Neural cell (in vitro differentiated cells): ENCODE data around the gene OR2V1. TPM values are rescaled to one million over a fixed set of nuclear protein-coding genes. Genes with fewer than 3 reads are reported as not detected.

Experiments used
- H2AFZ ChIP-seq: fragments of 200-600, 300-800 bp; sonication (generic), shearing (Covaris generic); 2 replicates; pipeline ENCODE4 v1.6.0; 2014; ENCODE audit warnings: low read depth, mild to moderate bottlenecking, antibody characterized with exemption, low read length, moderate library complexity
- H3F3A ChIP-seq: fragments of 200-600 bp; shearing (Covaris generic); 2 replicates; pipeline ENCODE4 v1.6.1; 2016; ENCODE audit warnings: mild to moderate bottlenecking, moderate library complexity, mixed read lengths, antibody characterized with exemption, low read length; ENCODE audit not compliant: insufficient read depth, poor library complexity, severe bottlenecking
- H3K27ac ChIP-seq: fragments of 200-600, 300-800 bp; sonication (generic), shearing (Covaris generic); 2 replicates; pipeline ENCODE4 v1.5.1; 2014; ENCODE audit warnings: mild to moderate bottlenecking, low read length, moderate library complexity
- H3K27me3 ChIP-seq: fragments of 300-800, 200-600 bp; sonication (generic), shearing (Covaris generic); 2 replicates; pipeline ENCODE4 v1.6.0; 2014; ENCODE audit warnings: mild to moderate bottlenecking, low read depth, low read length, moderate library complexity; ENCODE audit not compliant: insufficient read depth
- H3K36me3 ChIP-seq: fragments of 300-800, 200-600 bp; sonication (generic), shearing (Covaris generic); 2 replicates; pipeline ENCODE4 v1.5.1; 2014; ENCODE audit warnings: mild to moderate bottlenecking, antibody characterized with exemption, low read length, moderate library complexity; ENCODE audit not compliant: insufficient read depth
- H3K4me2 ChIP-seq: fragments of 300-800, 200-600 bp; sonication (generic), shearing (Covaris generic); 2 replicates; pipeline ENCODE4 v1.6.0; 2014; ENCODE audit warnings: mild to moderate bottlenecking, low read length
- H3K4me3 ChIP-seq: fragments of 300-800, 200-600 bp; sonication (generic), shearing (Covaris generic); 2 replicates; pipeline ENCODE4 v1.5.1; 2014; ENCODE audit warnings: mild to moderate bottlenecking, low read length, moderate library complexity
- H3K79me2 ChIP-seq: fragments of 200-600 bp; shearing (Covaris generic); replicated peaks from 2 replicates; pipeline ENCODE4 v1.6.0; 2014; ENCODE audit warnings: mild to moderate bottlenecking, low read length, moderate library complexity; ENCODE audit not compliant: insufficient read depth
- H3K9ac ChIP-seq: fragments of 300-800, 200-600 bp; sonication (generic), shearing (Covaris generic); 2 replicates; pipeline ENCODE4 v1.6.1; 2016; ENCODE audit warnings: mild to moderate bottlenecking, low read length, mixed read lengths
- H3K9me2 ChIP-seq: fragments of 200-600 bp; shearing (Covaris generic); 2 replicates; pipeline ENCODE4 v1.6.1; 2016; ENCODE audit warnings: mild to moderate bottlenecking, low read length, mixed read lengths; ENCODE audit not compliant: insufficient read depth
- H3K9me3 ChIP-seq: fragments of 200-600, 300-800 bp; sonication (generic), shearing (Covaris generic); 2 replicates; pipeline ENCODE4 v1.6.1; 2016; ENCODE audit warnings: mild to moderate bottlenecking, mixed run types, low read length, moderate library complexity, mixed read lengths
- H4K20me1 ChIP-seq: fragments of 200-600 bp; shearing (Covaris generic); 2 replicates; pipeline ENCODE4 v1.6.1; 2016; ENCODE audit warnings: mild to moderate bottlenecking, mixed run types; ENCODE audit not compliant: insufficient read depth
- CTCF ChIP-seq: fragments of 450-650 bp; IDR thresholded peaks from 2 replicates; pipeline ENCODE4 v1.5.1; 2014; ENCODE audit warnings: antibody characterized with exemption, mild to moderate bottlenecking, moderate library complexity; ENCODE audit not compliant: poor library complexity, severe bottlenecking
- EP300 ChIP-seq: fragments of 450-650 bp; conservative IDR thresholded peaks from 2 replicates; pipeline ENCODE4 v1.6.1; 2014; ENCODE audit warnings: antibody characterized with exemption, mild to moderate bottlenecking, moderate library complexity; ENCODE audit not compliant: poor library complexity, severe bottlenecking
- EZH2 ChIP-seq: fragments of 200-600, 300-800 bp; shearing (Covaris generic), sonication (generic); IDR thresholded peaks from 2 replicates; pipeline ENCODE4 v1.6.1; 2014; ENCODE audit warnings: antibody characterized with exemption, low read length, borderline replicate concordance, mild to moderate bottlenecking; ENCODE audit not compliant: insufficient read depth, poor library complexity, severe bottlenecking
- MXI1 ChIP-seq: fragments of 450-650 bp; conservative IDR thresholded peaks from 2 replicates; pipeline ENCODE4 v1.6.1; 2014; ENCODE audit warnings: antibody characterized with exemption, mild to moderate bottlenecking; ENCODE audit not compliant: poor library complexity, severe bottlenecking
- POLR2AphosphoS5 ChIP-seq: IDR thresholded peaks from 2 replicates; pipeline ENCODE4 v1.6.1; 2012
- RAD21 ChIP-seq: fragments of 450-650 bp; conservative IDR thresholded peaks from 2 replicates; pipeline ENCODE4 v1.6.1; 2014; ENCODE audit warnings: antibody characterized with exemption, mild to moderate bottlenecking, moderate library complexity
- SMC3 ChIP-seq: fragments of 450-650 bp; conservative IDR thresholded peaks from 2 replicates; pipeline ENCODE4 v1.6.1; 2014; ENCODE audit warnings: antibody characterized with exemption, mild to moderate bottlenecking, moderate library complexity; ENCODE audit not compliant: poor library complexity
- TAF1 ChIP-seq: IDR thresholded peaks from 2 replicates; pipeline ENCODE4 v1.6.1; 2012; ENCODE audit warnings: low read depth
- polyA plus RNA-seq: library from polyadenylated mRNA; depleted of rRNA; stranded (reverse); fragments of >200 nt; gene quantifications from 2 replicates; pipeline ENCODE4 v1.2.3, GENCODE V29; 2014
- TF ChIP-seq, protein P1 (sequence below): IDR thresholded peaks from 2 replicates; pipeline ENCODE4 v1.6.1; 2012; ENCODE audit warnings: borderline replicate concordance

Gene OR2V1
- polyA plus RNA-seq, 1 donor from 2014 or later: not detected

DNA sequence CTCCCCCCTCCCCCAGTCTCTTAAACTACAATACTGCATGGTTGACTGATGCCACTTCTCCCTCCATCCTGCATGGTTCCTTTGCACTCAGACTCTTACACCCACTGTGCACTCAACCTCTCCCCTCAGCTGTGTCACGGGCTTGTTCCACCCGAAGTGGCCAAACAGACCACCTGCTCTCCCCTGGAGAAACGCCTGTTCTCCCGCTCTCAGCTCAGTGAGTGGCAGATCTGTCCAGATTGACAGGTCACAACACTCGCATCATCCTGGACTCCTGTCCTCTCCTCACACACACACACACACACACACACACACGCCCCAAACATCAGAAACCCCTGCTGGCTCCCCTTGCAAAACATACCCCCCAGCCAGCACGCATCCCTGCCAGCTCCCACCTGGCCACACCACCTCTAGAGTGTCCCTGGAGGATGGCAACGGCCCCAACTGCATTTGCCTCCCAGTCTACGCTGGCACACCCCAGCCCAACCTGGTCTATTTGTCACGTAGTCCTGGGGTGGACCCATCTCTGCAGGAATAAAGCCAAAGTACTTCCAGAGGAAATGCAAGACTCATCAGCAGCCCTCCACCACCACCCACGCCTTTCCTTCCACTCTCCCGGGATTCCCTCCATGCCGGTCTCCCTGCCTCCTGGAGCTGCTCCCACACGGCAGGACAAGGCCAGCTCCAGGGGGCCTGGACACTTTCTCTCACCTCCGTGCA lies 2.9 kb downstream of the OR2V1 start:
- Histone ChIP-seq H3K27ac (no peak overlapping the region), H3K4me2 (no peak overlapping the region), H3K9me3 (no peaks in the 10 kb centered on the region), H4K20me1 (no peaks in the 10 kb centered on the region), H3K9ac (no peak overlapping the region), H3K27me3 (no peaks in the 10 kb centered on the region), H3K9me2 (no peaks in the 10 kb centered on the region), H2AFZ (no peak overlapping the region), H3K36me3 (no peaks in the 10 kb centered on the region), H3K4me3 (no peak overlapping the region), H3F3A (no peaks in the 10 kb centered on the region), H3K79me2 (no peaks in the 10 kb centered on the region)
- TF ChIP-seq SMC3 (no peak), TAF1 (no peak)
- TF ChIP-seq, protein P1, sequence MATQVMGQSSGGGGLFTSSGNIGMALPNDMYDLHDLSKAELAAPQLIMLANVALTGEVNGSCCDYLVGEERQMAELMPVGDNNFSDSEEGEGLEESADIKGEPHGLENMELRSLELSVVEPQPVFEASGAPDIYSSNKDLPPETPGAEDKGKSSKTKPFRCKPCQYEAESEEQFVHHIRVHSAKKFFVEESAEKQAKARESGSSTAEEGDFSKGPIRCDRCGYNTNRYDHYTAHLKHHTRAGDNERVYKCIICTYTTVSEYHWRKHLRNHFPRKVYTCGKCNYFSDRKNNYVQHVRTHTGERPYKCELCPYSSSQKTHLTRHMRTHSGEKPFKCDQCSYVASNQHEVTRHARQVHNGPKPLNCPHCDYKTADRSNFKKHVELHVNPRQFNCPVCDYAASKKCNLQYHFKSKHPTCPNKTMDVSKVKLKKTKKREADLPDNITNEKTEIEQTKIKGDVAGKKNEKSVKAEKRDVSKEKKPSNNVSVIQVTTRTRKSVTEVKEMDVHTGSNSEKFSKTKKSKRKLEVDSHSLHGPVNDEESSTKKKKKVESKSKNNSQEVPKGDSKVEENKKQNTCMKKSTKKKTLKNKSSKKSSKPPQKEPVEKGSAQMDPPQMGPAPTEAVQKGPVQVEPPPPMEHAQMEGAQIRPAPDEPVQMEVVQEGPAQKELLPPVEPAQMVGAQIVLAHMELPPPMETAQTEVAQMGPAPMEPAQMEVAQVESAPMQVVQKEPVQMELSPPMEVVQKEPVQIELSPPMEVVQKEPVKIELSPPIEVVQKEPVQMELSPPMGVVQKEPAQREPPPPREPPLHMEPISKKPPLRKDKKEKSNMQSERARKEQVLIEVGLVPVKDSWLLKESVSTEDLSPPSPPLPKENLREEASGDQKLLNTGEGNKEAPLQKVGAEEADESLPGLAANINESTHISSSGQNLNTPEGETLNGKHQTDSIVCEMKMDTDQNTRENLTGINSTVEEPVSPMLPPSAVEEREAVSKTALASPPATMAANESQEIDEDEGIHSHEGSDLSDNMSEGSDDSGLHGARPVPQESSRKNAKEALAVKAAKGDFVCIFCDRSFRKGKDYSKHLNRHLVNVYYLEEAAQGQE: no peak

DNA sequence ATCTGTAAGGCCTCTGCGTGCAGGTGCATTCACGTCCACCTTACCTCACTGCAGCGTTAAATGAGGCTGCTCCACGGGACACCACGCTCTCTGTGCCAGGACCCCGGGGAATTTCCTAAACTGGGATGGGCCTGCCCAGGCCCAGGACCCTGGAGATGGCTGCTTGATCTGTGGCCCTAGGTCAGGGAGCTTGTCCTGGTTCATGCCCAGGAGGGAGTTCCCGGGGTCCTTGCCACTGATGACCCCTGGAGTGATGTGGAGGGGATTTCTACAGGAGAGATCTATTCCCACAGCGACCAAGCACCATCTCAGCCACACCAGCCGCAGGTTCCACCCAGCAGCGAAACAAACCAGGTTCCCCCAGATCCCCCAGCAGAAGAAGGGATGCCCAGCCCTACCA lies 3.5 kb downstream of the OR2V1 start:
- Histone ChIP-seq H3K4me2 (no peak overlapping the region), H3F3A (no peaks in the 10 kb centered on the region), H3K4me3 (no peak overlapping the region), H3K9ac (no peak overlapping the region), H3K27me3 (no peaks in the 10 kb centered on the region), H3K79me2 (no peaks in the 10 kb centered on the region), H3K36me3 (no peaks in the 10 kb centered on the region), H3K27ac (no peak overlapping the region), H3K9me3 (no peaks in the 10 kb centered on the region), H4K20me1 (no peaks in the 10 kb centered on the region), H2AFZ (no peak overlapping the region), H3K9me2 (no peaks in the 10 kb centered on the region)
- TF ChIP-seq EP300 (no peak), POLR2AphosphoS5 (no peak), EZH2 (no peak), TAF1 (no peak), CTCF (no peak), MXI1 (no peak), RAD21 (no peak), SMC3 (no peak)
- TF ChIP-seq, protein P1: no peak
